T-cell (primary cell): ENCODE measurements around the gene TMPRSS9. TPM values are rescaled to one million over a fixed set of nuclear protein-coding genes. Genes with fewer than 3 reads are reported as not detected.
"Not testable (repeated sequence)": the region's sequence is repeated elsewhere in the genome, so short reads cannot be mapped to it uniquely, and the experiment has no call there.

ENCODE experiments used
- ATAC-seq, 4 experiments: fragments of 200-7000 bp in 3 of 4; fragments of 150-1000 bp in 1 of 4; cut with Tn5 transposase; replicated peaks in 1 of 4; 1 replicate in 3 of 4; 2 replicates in 1 of 4; pipeline ENCODE4 v1.10.0; 2021; ENCODE audit warnings: moderate library complexity in 3 of 4, mild to moderate bottlenecking in 2 of 4, moderate number of reproducible peaks in 1 of 4
- CTCF ChIA-PET, 2 donors: fragments of 300-600 bp; sonication (Branson Sonifier 250); formaldehyde crosslinking; loops; one replicate each; lab custom pipeline; 2022; ENCODE audit warnings: antibody characterized with exemption in 2 of 2; lab: Charles Lee
- POLR2A ChIA-PET, 2 donors: fragments of 300-600 bp; sonication (Branson Sonifier 250); formaldehyde crosslinking; loops; one replicate each; lab custom pipeline; 2022; ENCODE audit warnings: antibody characterized with exemption in 2 of 2; lab: Charles Lee
- DNase-seq, 35 experiments: peaks; one replicate each; pipeline versions ENCODE4 v3.0.0 to v3.0.0-alpha.2; 2013 to 2023
- H3K27ac ChIP-seq: one replicate; pipeline ENCODE4 v1.5.1; 2013; ENCODE audit warnings: low read length
- H3K27me3 ChIP-seq, 2 experiments: replicated peaks in 1 of 2; 1 replicate in 1 of 2; 2 replicates in 1 of 2; pipeline versions ENCODE4 v1.6.1 to v1.7.0; 2013; ENCODE audit warnings: low read length in 1 of 2, mixed read lengths in 1 of 2; ENCODE audit not compliant: control insufficient read depth in 2 of 2, insufficient read depth in 2 of 2; ENCODE audit errors: extremely low read depth in 1 of 2
- H3K36me3 ChIP-seq, 2 donors: 1 replicate in 1 of 2; 2 replicates in 1 of 2; pipeline versions ENCODE4 v1.6.1 to v1.7.0; 2013; ENCODE audit warnings: low read length in 1 of 2; ENCODE audit not compliant: control insufficient read depth in 2 of 2, insufficient read depth in 1 of 2; ENCODE audit errors: extremely low read depth in 1 of 2
- H3K4me1 ChIP-seq, 2 experiments: 1 replicate in 1 of 2; 2 replicates in 1 of 2; pipeline versions ENCODE4 v1.6.1 to v1.7.0; 2013; ENCODE audit warnings: low read length in 2 of 2, mixed read lengths in 1 of 2; ENCODE audit not compliant: insufficient read depth in 2 of 2, control insufficient read depth in 1 of 2; ENCODE audit errors: extremely low read depth in 1 of 2
- H3K4me3 ChIP-seq, 2 donors: 1 replicate in 1 of 2; 2 replicates in 1 of 2; pipeline versions ENCODE4 v1.5.1 to v1.7.0; 2013; ENCODE audit warnings: mild to moderate bottlenecking in 2 of 2, low read length in 1 of 2, moderate library complexity in 1 of 2; ENCODE audit not compliant: control insufficient read depth in 1 of 2; ENCODE audit errors: extremely low read depth in 1 of 2
- H3K9me3 ChIP-seq: 2 replicates; pipeline ENCODE4 v1.7.0; 2013
- H3K27ac Mint-ChIP-seq, 2 donors: one replicate each; pipeline ENCODE4 v1.8.0; 2020 to 2021; ENCODE audit warnings: mild to moderate bottlenecking in 2 of 2, mixed read lengths in 2 of 2
- H3K27me3 Mint-ChIP-seq, 2 donors: one replicate each; pipeline ENCODE4 v1.8.0; 2021 to 2022; ENCODE audit warnings: mixed read lengths in 2 of 2
- H3K36me3 Mint-ChIP-seq: one replicate; pipeline ENCODE4 v1.8.0; 2021; ENCODE audit warnings: mixed read lengths
- H3K4me1 Mint-ChIP-seq, 3 donors: one replicate each; pipeline ENCODE4 v1.8.0; 2020 to 2022; ENCODE audit warnings: mixed read lengths in 3 of 3, mild to moderate bottlenecking in 1 of 3
- H3K4me3 Mint-ChIP-seq, 3 donors: one replicate each; pipeline ENCODE4 v1.8.0; 2020 to 2022; ENCODE audit warnings: mild to moderate bottlenecking in 3 of 3, mixed read lengths in 3 of 3, moderate library complexity in 3 of 3
- H3K9me3 Mint-ChIP-seq, 3 donors: one replicate each; pipeline ENCODE4 v1.8.0; 2020 to 2022; ENCODE audit warnings: mixed read lengths in 3 of 3
- WGBS: methylation state at CpG from one replicate; pipeline ENCODE4 v1.1.5; 2013; ENCODE audit warnings: missing lambda C conversion rate; ENCODE audit not compliant: insufficient coverage; 5-methylcytosine and 5-hydroxymethylcytosine counted together
- total RNA-seq, 35 experiments: library from RNA in 6 of 35; stranded (reverse) in 6 of 35; fragments of 120-200 nt in 1 of 35; gene quantifications; one replicate each; pipeline versions ENCODE4 v1.2.1 to v1.2.4 and lab custom pipeline; 2013 to 2026

TMPRSS9 gene
- total RNA-seq, 5 donors from 2014 or later (not counting 1 experiment from before 2014, with no cell fraction given): not detected

DNA sequence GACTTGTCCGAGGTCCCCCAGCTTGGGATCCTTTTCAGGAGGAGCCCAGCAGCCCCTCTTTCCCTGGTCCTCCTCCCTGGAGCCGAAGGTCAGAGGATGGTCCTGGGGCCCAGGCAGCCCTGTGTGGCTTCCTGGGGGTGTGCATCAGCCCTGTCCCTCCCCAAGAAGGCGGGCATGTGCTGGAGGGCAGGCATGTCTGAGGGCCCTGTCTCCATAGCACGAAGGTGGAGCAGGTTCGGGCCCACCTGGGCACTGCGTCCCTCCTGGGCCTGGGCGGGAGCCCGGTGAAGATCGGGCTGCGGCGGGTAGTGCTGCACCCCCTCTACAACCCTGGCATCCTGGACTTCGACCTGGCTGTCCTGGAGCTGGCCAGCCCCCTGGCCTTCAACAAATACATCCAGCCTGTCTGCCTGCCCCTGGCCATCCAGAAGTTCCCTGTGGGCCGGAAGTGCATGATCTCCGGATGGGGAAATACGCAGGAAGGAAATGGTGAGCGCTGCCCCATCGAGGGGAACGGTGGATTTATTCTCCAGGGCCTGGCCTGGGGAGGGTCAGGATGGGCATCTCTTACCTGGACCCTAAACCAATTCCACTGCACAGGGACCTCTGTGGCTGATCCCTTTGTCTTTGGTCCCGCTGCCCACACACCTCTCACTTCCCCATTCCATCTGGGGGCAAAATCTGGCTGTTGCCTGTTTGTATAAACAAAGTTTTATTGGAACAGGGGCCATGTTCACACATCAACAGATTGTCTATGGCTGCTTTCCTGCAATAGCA, 56.4 kb downstream of the TMPRSS9 start:
- no peak overlapping the region for H3K27ac Mint-ChIP-seq
- H3K4me3 Mint-ChIP-seq: no peak overlapping the region
- no peak overlapping the region for H3K27ac ChIP-seq
- ChIA-PET POLR2A (no interaction called here), CTCF (no interaction called here)
- peaks cover 0 to 4% of the 10 kb centered on the region in 2 donors for H3K36me3 ChIP-seq
- no peaks in the 10 kb centered on the region for H3K4me1 Mint-ChIP-seq
- no peaks in the 10 kb centered on the region for H3K4me1 ChIP-seq
- H3K27me3 Mint-ChIP-seq: no peaks in the 10 kb centered on the region
- ATAC-seq: no peak
- no peaks in the 10 kb centered on the region for H3K36me3 Mint-ChIP-seq
- H3K9me3 Mint-ChIP-seq: no peaks in the 10 kb centered on the region
- H3K27me3 ChIP-seq: no peaks in the 10 kb centered on the region
- no peaks in the 10 kb centered on the region for H3K9me3 ChIP-seq
- no peak overlapping the region for H3K4me3 ChIP-seq
- 91% methylated on average over 19 of the region's 19 CpGs for WGBS
- DNase-seq: no peak

DNA sequence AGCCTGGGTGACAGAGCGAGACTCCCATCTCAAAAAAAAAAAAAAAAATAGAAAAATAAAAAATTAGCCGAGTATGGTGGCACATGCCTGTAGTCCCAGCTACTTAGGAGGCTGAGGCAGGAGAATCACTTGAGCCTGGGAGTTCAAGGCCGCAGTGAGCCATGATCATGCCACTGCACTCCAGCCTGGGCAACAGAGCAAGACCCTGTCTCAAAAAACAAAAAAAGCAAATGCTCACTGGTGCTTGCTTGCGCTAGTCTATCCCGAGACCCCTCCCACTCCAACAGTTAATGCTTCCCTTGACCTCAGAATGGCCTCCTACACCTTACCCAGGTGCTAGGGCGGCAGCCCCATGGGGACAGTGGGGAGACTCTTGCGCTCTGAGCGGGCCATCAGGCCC, 57.4 kb downstream of the TMPRSS9 start:
- H3K4me3 Mint-ChIP-seq, H3K36me3 Mint-ChIP-seq, H3K27me3 ChIP-seq, POLR2A ChIA-PET, H3K4me3 ChIP-seq, H3K4me1 ChIP-seq, H3K9me3 ChIP-seq, H3K27ac ChIP-seq, H3K9me3 Mint-ChIP-seq, H3K4me1 Mint-ChIP-seq, CTCF ChIA-PET, H3K36me3 ChIP-seq, DNase-seq, ATAC-seq, H3K27me3 Mint-ChIP-seq: not testable (repeated sequence)
- WGBS: 90% methylated on average over 6 of the region's 8 CpGs
- peak overlapping the region in 1 of 2 donors; percentile 12 for H3K27ac Mint-ChIP-seq

DNA sequence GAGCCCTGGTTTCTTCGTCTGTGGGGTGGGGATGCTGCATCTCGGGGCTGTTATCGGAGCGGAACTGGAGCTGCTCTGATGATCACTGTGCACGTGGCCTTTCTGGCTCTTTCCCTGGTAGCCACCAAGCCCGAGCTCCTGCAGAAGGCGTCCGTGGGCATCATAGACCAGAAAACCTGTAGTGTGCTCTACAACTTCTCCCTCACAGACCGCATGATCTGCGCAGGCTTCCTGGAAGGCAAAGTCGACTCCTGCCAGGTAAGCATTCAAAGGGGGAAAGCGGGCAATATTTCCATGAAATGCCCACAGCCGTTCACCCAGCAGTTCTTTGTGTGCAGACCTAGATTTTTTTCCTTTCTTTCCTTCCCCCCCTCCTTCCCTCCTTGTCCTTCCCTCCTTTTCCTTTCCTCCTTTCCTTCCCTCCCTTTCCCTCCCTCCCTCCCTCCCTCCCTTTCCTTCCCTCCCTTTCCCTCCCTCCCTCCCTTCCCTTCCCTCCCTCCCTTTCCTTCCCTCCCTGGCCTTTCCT, 57.9 kb downstream of the TMPRSS9 start:
- Mint-ChIP-seq H3K27me3 (no peaks in the 10 kb centered on the region), H3K4me1 (no peaks in the 10 kb centered on the region), H3K36me3 (no peaks in the 10 kb centered on the region), H3K4me3 (no peak overlapping the region), H3K27ac (peak overlapping the region in 1 of 2 donors; percentile 12), H3K9me3 (no peaks in the 10 kb centered on the region)
- CTCF ChIA-PET: no interaction called here
- Histone ChIP-seq H3K27me3 (no peaks in the 10 kb centered on the region), H3K36me3 (peaks cover 0 to 4% of the 10 kb centered on the region in 2 donors), H3K4me3 (no peak overlapping the region), H3K4me1 (no peaks in the 10 kb centered on the region), H3K9me3 (no peaks in the 10 kb centered on the region), H3K27ac (no peak overlapping the region)
- WGBS: 87% methylated on average over 9 of the region's 13 CpGs
- ATAC-seq (no peak), DNase-seq (no peak)
- POLR2A ChIA-PET: no interaction called here

DNA sequence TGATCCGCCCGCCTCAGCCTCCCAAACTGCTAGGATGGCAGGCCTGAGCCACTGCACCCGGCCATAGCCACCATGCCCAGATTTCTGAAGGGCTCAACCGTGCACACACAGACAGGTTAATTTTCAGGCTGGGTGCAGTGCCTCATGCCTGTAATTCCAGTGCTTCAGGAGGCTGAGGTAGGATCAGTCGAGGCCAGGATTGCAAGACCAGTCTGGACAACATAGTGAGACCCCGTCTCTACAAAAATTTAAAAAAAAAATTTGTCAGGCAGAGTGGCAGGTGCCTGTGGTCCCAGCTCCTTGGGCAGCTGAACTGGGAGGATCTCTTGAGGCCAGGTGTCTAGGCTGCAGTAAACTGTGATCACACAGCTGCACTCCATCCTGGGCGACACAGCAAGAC, 59.7 kb downstream of the TMPRSS9 start:
- H3K36me3 ChIP-seq: peaks cover 0 to 4% of the 10 kb centered on the region in 2 donors
- POLR2A ChIA-PET: no interaction called here
- no peaks in the 10 kb centered on the region for H3K4me1 ChIP-seq
- Mint-ChIP-seq H3K27me3 (no peaks in the 10 kb centered on the region), H3K27ac (no peak overlapping the region), H3K36me3 (no peaks in the 10 kb centered on the region), H3K4me3 (no peak overlapping the region), H3K4me1 (no peaks in the 10 kb centered on the region), H3K9me3 (no peaks in the 10 kb centered on the region)
- DNase-seq (no peak), ATAC-seq (no peak)
- CTCF ChIA-PET: no interaction called here
- no peak overlapping the region for H3K4me3 ChIP-seq
- H3K9me3 ChIP-seq: no peaks in the 10 kb centered on the region
- H3K27me3 ChIP-seq: no peaks in the 10 kb centered on the region
- H3K27ac ChIP-seq: no peak overlapping the region
- WGBS: 97% methylated on average over 6 of the region's 7 CpGs

DNA sequence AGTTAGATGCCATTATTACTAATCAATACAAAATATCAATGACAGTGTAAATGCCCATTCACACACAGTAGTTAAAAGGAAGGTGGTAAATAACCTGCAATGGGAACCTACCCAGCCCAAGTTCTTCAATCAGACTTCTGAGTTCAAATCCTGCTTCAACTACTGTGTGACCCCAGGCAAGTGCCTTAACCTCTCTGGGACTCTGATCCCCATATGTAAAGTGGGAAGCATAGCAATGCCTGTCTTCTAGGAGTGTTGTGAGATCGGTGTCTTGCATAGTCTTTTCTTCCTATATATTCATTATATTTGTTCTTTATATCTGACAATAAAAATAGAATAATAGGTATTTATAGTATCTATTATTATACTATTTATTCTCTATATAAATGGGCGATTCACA, 60.4 kb downstream of the TMPRSS9 start:
- H3K27me3 Mint-ChIP-seq: no peaks in the 10 kb centered on the region
- H3K4me1 Mint-ChIP-seq: no peaks in the 10 kb centered on the region
- Histone ChIP-seq H3K4me3 (no peak overlapping the region), H3K9me3 (no peaks in the 10 kb centered on the region), H3K4me1 (peaks cover 0 to 2% of the 10 kb centered on the region in 2 experiments), H3K27ac (no peak overlapping the region), H3K36me3 (peaks cover 0 to 4% of the 10 kb centered on the region in 2 donors), H3K27me3 (no peaks in the 10 kb centered on the region)
- CTCF ChIA-PET: no interaction called here
- H3K27ac Mint-ChIP-seq: no peak overlapping the region
- H3K4me3 Mint-ChIP-seq: no peak overlapping the region
- no peaks in the 10 kb centered on the region for H3K36me3 Mint-ChIP-seq
- ATAC-seq: no peak
- no CpG with 5 or more reads among the region's 2 CpGs for WGBS
- no peaks in the 10 kb centered on the region for H3K9me3 Mint-ChIP-seq
- no peak for DNase-seq
- POLR2A ChIA-PET: no interaction called here

DNA sequence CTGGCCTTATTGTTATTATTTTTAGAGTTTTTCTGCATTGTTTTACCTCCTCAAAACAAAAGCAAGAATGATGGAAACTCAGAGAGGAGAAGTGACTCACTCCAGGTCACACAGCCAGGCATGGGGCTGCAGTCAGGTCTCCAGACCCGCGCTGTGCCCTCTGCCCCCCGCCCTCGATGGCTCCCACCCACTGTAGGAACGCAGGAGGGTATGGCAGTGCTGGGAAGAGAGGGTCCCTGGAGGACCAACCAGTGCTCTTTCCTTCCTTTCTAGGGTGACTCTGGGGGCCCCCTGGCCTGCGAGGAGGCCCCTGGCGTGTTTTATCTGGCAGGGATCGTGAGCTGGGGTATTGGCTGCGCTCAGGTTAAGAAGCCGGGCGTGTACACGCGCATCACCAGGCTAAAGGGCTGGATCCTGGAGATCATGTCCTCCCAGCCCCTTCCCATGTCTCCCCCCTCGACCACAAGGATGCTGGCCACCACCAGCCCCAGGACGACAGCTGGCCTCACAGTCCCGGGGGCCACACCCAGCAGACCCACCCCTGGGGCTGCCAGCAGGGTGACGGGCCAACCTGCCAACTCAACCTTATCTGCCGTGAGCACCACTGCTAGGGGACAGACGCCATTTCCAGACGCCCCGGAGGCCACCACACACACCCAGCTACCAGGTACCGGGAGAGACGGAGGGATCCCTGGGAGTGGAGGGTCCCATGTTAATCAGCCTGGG, 61.7 kb downstream of the TMPRSS9 start:
- CTCF ChIA-PET: no interaction called here
- Histone ChIP-seq H3K4me1 (peaks cover 5 to 15% of the 10 kb centered on the region in 2 experiments), H3K27me3 (no peaks in the 10 kb centered on the region), H3K27ac (no peak overlapping the region), H3K36me3 (peaks cover 2 to 7% of the 10 kb centered on the region in 2 donors), H3K4me3 (no peak overlapping the region), H3K9me3 (no peaks in the 10 kb centered on the region)
- Mint-ChIP-seq H3K27ac (no peak overlapping the region), H3K27me3 (no peaks in the 10 kb centered on the region), H3K4me3 (no peak overlapping the region), H3K36me3 (no peaks in the 10 kb centered on the region), H3K9me3 (no peaks in the 10 kb centered on the region), H3K4me1 (peaks cover 6 to 12% (median 9%) of the 10 kb centered on the region in 3 donors)
- WGBS: 95% methylated on average over 12 of the region's 23 CpGs
- POLR2A ChIA-PET: interaction anchor here (0.6 kb wide), 2 partner anchors 58 to 980 kb away, joined by 3 to 4 read pairs; no protein-coding TSS in a partner anchor
- ATAC-seq (no peak), DNase-seq (no peak)
